HCT116 (cell line): ENCODE results near the gene NDRG3. TPM values are rescaled to one million over a fixed set of nuclear protein-coding genes. Genes with fewer than 3 reads are reported as not detected.

Experiments used
- ATAC-seq: fragments of 200-7000 bp; cut with Tn5 transposase; 2 replicates; pipeline ENCODE4 v1.9.1; 2020; ENCODE audit warnings: mild to moderate bottlenecking, moderate library complexity
- BruUV-seq: library from RNA; stranded (reverse); fragments of 400-500 nt; replicated peaks from 2 replicates; lab custom pipeline; 2021; lab: Mats Ljungman, UMichigan
- CTCF ChIA-PET: fragments of 300-600 bp; sonication (Branson Sonifier 250); formaldehyde crosslinking; loops from one replicate; lab custom pipeline; 2021; ENCODE audit warnings: antibody characterized with exemption; lab: Charles Lee
- POLR2A ChIA-PET: fragments of 300-600, 350-600 bp; sonication (Branson Sonifier 250); formaldehyde crosslinking; loops from one replicate; lab custom pipeline; 2021; ENCODE audit warnings: antibody characterized with exemption; lab: Charles Lee
- RAD21 ChIA-PET, 2 experiments: fragments of 300-600 bp; sonication (Branson Sonifier 250); formaldehyde crosslinking; loops; one replicate each; lab custom pipeline; 2023; ENCODE audit warnings: low total read pairs in 2 of 2; ENCODE audit not compliant: uncharacterized antibody in 2 of 2, unreplicated experiment in 2 of 2, low non-redundant PET in 1 of 2; lab: Charles Lee
- DNase-seq: peaks from one replicate; pipeline ENCODE4 v3.0.0-alpha.2; 2010; ENCODE audit warnings: low read depth, low spot score
- H2AFZ ChIP-seq: fragments of 200-600 bp; shearing (Covaris generic), sonication (generic); 2 replicates; pipeline ENCODE4 v1.6.1; 2017; ENCODE audit warnings: low read depth, mixed run types, mixed read lengths, antibody characterized with exemption, low read length; ENCODE audit not compliant: poor library complexity, severe bottlenecking
- H3K27ac ChIP-seq: 2 replicates; pipeline ENCODE4 v1.5.1; 2012; ENCODE audit warnings: low read depth, low read length
- H3K27me3 ChIP-seq: fragments of 200-600 bp; sonication (generic); 2 replicates; pipeline ENCODE4 v1.6.1; 2016; ENCODE audit warnings: mixed run types, low read length, mixed read lengths; ENCODE audit not compliant: insufficient read depth
- H3K36me3 ChIP-seq, 2 experiments: fragments of 200-500 bp in 1 of 2; fragments of 200-600 bp in 1 of 2; sonication (Bioruptor generic) in 1 of 2; sonication (generic) in 1 of 2; 2 replicates each; pipeline versions ENCODE4 v1.5.1 to v1.6.1; 2014 to 2016; ENCODE audit warnings: low read length in 2 of 2, inconsistent platforms in 1 of 2, mixed read lengths in 1 of 2, mixed run types in 1 of 2; ENCODE audit not compliant: insufficient read depth in 2 of 2, control insufficient read depth in 1 of 2
- H3K4me1 ChIP-seq, 2 experiments: fragments of 200-600 bp in 1 of 2; sonication (generic) in 1 of 2; 2 replicates each; pipeline versions ENCODE4 v1.5.1 to v1.6.1; 2012 to 2017; ENCODE audit warnings: low read length in 2 of 2, inconsistent platforms in 1 of 2, mild to moderate bottlenecking in 1 of 2, mixed read lengths in 1 of 2, mixed run types in 1 of 2, moderate library complexity in 1 of 2; ENCODE audit not compliant: insufficient read depth in 2 of 2, control insufficient read depth in 1 of 2
- H3K4me2 ChIP-seq: fragments of 200-600 bp; sonication (generic); 2 replicates; pipeline ENCODE4 v1.6.1; 2017; ENCODE audit warnings: mixed run types, low read length, mixed read lengths
- H3K4me3 ChIP-seq, 2 experiments: fragments of 200-600 bp in 1 of 2; sonication (generic) in 1 of 2; replicated peaks in 1 of 2; 2 replicates each; pipeline ENCODE4 v1.5.1; 2011 to 2016; ENCODE audit warnings: low read length in 2 of 2, control low read depth in 1 of 2, low read depth in 1 of 2, mild to moderate bottlenecking in 1 of 2, mixed read lengths in 1 of 2, mixed run types in 1 of 2
- H3K79me2 ChIP-seq: fragments of 200-600 bp; sonication (generic); 2 replicates; pipeline ENCODE4 v1.6.1; 2017; ENCODE audit warnings: mild to moderate bottlenecking, mixed run types, low read length, moderate library complexity, mixed read lengths; ENCODE audit not compliant: insufficient read depth
- H3K9ac ChIP-seq: fragments of 200-600 bp; sonication (generic); 2 replicates; pipeline ENCODE4 v1.6.1; 2016; ENCODE audit warnings: low read length, mixed read lengths
- H3K9me2 ChIP-seq: fragments of 200-600 bp; sonication (generic), shearing (Covaris generic); 2 replicates; pipeline ENCODE4 v1.6.1; 2017; ENCODE audit warnings: mixed run types, mild to moderate bottlenecking, moderate library complexity; ENCODE audit not compliant: insufficient read depth
- H3K9me3 ChIP-seq, 2 experiments: fragments of 200-500 bp in 1 of 2; fragments of 200-600 bp in 1 of 2; sonication (Bioruptor generic) in 1 of 2; sonication (generic) in 1 of 2; 2 replicates each; pipeline ENCODE4 v1.6.1; 2014 to 2017; ENCODE audit warnings: low read length in 2 of 2, mixed read lengths in 2 of 2, inconsistent platforms in 1 of 2, low read depth in 1 of 2, mild to moderate bottlenecking in 1 of 2, mixed run types in 1 of 2, moderate library complexity in 1 of 2; ENCODE audit not compliant: control insufficient read depth in 1 of 2, insufficient read depth in 1 of 2
- H4K20me1 ChIP-seq: fragments of 200-600 bp; sonication (generic), shearing (Covaris generic); 2 replicates; pipeline ENCODE4 v1.6.1; 2017; ENCODE audit warnings: mixed run types, mild to moderate bottlenecking, moderate library complexity; ENCODE audit not compliant: insufficient read depth
- ATF3 ChIP-seq: IDR thresholded peaks from 2 replicates; pipeline ENCODE4 v1.6.1; 2012
- CBX3 ChIP-seq: IDR thresholded peaks from 2 replicates; pipeline ENCODE4 v1.6.1; 2012; ENCODE audit warnings: low read depth
- CEBPB ChIP-seq: IDR thresholded peaks from 2 replicates; pipeline ENCODE4 v1.6.1; 2012; ENCODE audit warnings: low read depth
- CTCF ChIP-seq, 3 experiments: fragments of 200-600 bp in 1 of 3; sonication (generic) in 1 of 3; IDR thresholded peaks in 2 of 3; conservative IDR thresholded peaks in 1 of 3; 2 replicates each; pipeline ENCODE4 v1.5.1; 2012 to 2017; ENCODE audit warnings: low read depth in 2 of 3, low read length in 2 of 3, antibody characterized with exemption in 1 of 3, borderline replicate concordance in 1 of 3, control low read depth in 1 of 3, mild to moderate bottlenecking in 1 of 3, mixed read lengths in 1 of 3, mixed run types in 1 of 3, moderate library complexity in 1 of 3; ENCODE audit not compliant: insufficient read depth in 1 of 3
- EGR1 ChIP-seq: IDR thresholded peaks from 2 replicates; pipeline ENCODE4 v1.6.1; 2012; ENCODE audit warnings: low read depth
- ELF1 ChIP-seq: IDR thresholded peaks from 2 replicates; pipeline ENCODE4 v1.6.1; 2012; ENCODE audit warnings: low read depth, borderline replicate concordance
- EZH2 ChIP-seq: fragments of 200-600 bp; sonication (generic); IDR thresholded peaks from 2 replicates; pipeline ENCODE4 v1.6.1; 2017; ENCODE audit warnings: antibody characterized with exemption, mixed run types
- EZH2phosphoT487 ChIP-seq: fragments of 200-600 bp; IDR thresholded peaks from 2 replicates; pipeline ENCODE4 v1.6.1; 2018; ENCODE audit warnings: antibody characterized with exemption, borderline replicate concordance
- FOSL1 ChIP-seq: IDR thresholded peaks from 2 replicates; pipeline ENCODE4 v1.6.1; 2012; ENCODE audit warnings: low read depth
- JUND ChIP-seq: IDR thresholded peaks from 2 replicates; pipeline ENCODE4 v1.6.1; 2012
- MAX ChIP-seq: IDR thresholded peaks from 2 replicates; pipeline ENCODE4 v1.6.1; 2012
- POLR2A ChIP-seq: IDR thresholded peaks from 2 replicates; pipeline ENCODE4 v1.7.0; 2011; ENCODE audit warnings: borderline replicate concordance; ENCODE audit not compliant: insufficient read depth, insufficient read length; ENCODE audit errors: extremely low read depth
- RAD21 ChIP-seq: IDR thresholded peaks from 2 replicates; pipeline ENCODE4 v1.6.1; 2012; ENCODE audit warnings: low read depth, mild to moderate bottlenecking
- REST ChIP-seq: IDR thresholded peaks from 2 replicates; pipeline ENCODE4 v1.6.1; 2012; ENCODE audit warnings: low read depth
- SP1 ChIP-seq: IDR thresholded peaks from 2 replicates; pipeline ENCODE4 v1.6.1; 2012; ENCODE audit warnings: low read depth
- SRF ChIP-seq: IDR thresholded peaks from 2 replicates; pipeline ENCODE4 v1.6.1; 2012; ENCODE audit warnings: low read depth
- TCF7L2 ChIP-seq: IDR thresholded peaks from 2 replicates; pipeline ENCODE4 v1.7.0; 2011; ENCODE audit warnings: borderline replicate concordance, inconsistent platforms; ENCODE audit not compliant: insufficient read depth, insufficient read length; ENCODE audit errors: extremely low read depth
- ZBTB33 ChIP-seq: IDR thresholded peaks from 2 replicates; pipeline ENCODE4 v1.6.1; 2011; ENCODE audit warnings: mild to moderate bottlenecking, low read length, moderate library complexity; ENCODE audit not compliant: insufficient replicate concordance; ENCODE audit errors: extremely low read depth
- ZFX ChIP-seq: fragments of 450-650 bp; IDR thresholded peaks from 2 replicates; pipeline ENCODE4 v1.6.1; 2017
- ZNF274 ChIP-seq: fragments of 200-500 bp; sonication (Bioruptor generic); IDR thresholded peaks from 2 replicates; pipeline ENCODE4 v1.6.1; 2014; ENCODE audit warnings: mild to moderate bottlenecking, low read depth, low read length, inconsistent platforms
- intact Hi-C: fragments of 100-400 bp; cut with micrococcal nuclease; formaldehyde crosslinking; loops from 2 replicates; pipeline ENCODE4 v1.10.0; 2022
- total RNA-seq: library from RNA; stranded (reverse); gene quantifications from one replicate; pipeline ENCODE4 v1.2.1, GENCODE V29; 2021; ENCODE audit not compliant: unreplicated experiment

The NDRG3 gene
- total RNA-seq, 1 experiment from 2014 or later = 29.3 TPM

GRCh38 chr20:36624068-36624943 is 121.6 kb downstream of the NDRG3 start:
- DNase-seq = no peak
- POLR2A ChIA-PET = no interaction called here

More at GRCh38 chr20:36624068-36624943, 121.6 kb downstream of the NDRG3 start:
- no peaks in the 10 kb centered on the region for H3K9me3 ChIP-seq
- no peak overlapping the region for H3K4me2 ChIP-seq
- no peaks in the 10 kb centered on the region for H3K79me2 ChIP-seq
- H3K36me3 ChIP-seq = no peaks in the 10 kb centered on the region
- intact Hi-C loops = no loop called here
- peaks cover 2 to 7% of the 10 kb centered on the region in 2 experiments; a peak in 1 of 4 replicates for H3K4me1 ChIP-seq
- no peak overlapping the region for H3K27ac ChIP-seq
- no peak overlapping the region for H3K4me3 ChIP-seq
- no peaks in the 10 kb centered on the region for H4K20me1 ChIP-seq
- ChIA-PET RAD21 (no interaction called here), CTCF (interaction anchor here (1.5 kb wide), 2 partner anchors 11 to 19 kb away, joined by 3 read pairs; partner anchors contain the start of gene RAB5IF)
- no peak overlapping the region for H3K9ac ChIP-seq
- no peak for ATAC-seq
- no peak overlapping the region for H2AFZ ChIP-seq
- H3K9me2 ChIP-seq = no peaks in the 10 kb centered on the region
- H3K27me3 ChIP-seq = no peaks in the 10 kb centered on the region
- no peak for TF ChIP-seq POLR2A
- TF ChIP-seq SRF = no peak
- TF ChIP-seq TCF7L2 = no peak
- TF ChIP-seq CEBPB = no peak
- no peak for TF ChIP-seq MAX
- TF ChIP-seq CTCF (IDR thresholded peaks at IDR 0.05 in 2 of 3, conservative IDR thresholded peaks at IDR 0.05 in 1 of 3; ENCODE audit: borderline replicate concordance in 1 of 3, insufficient read depth in 1 of 3, low read depth in 2 of 3, low read length in 2 of 3) = no peak
- TF ChIP-seq SP1 = no peak
- TF ChIP-seq JUND = no peak
- no peak for TF ChIP-seq EGR1
- no peak for TF ChIP-seq ZBTB33
- no peak for TF ChIP-seq ZNF274
- TF ChIP-seq EZH2 = no peak
- TF ChIP-seq ZFX = no peak
- TF ChIP-seq RAD21 = no peak
- no peak for TF ChIP-seq ELF1
- TF ChIP-seq EZH2phosphoT487 = no peak
- no peak for TF ChIP-seq FOSL1
- TF ChIP-seq CBX3 = no peak
- TF ChIP-seq REST = no peak
- no peak for TF ChIP-seq ATF3
- BruUV-seq = no TSS peak
